Stomach (tissue), 9 donors: Measurements from ENCODE around the gene PKP1. TPM values are rescaled to one million over a fixed set of nuclear protein-coding genes. Genes with fewer than 3 reads are reported as not detected.
A peak's percentile ranks its signal among the peaks of the same experiment; 100 is the strongest.

ENCODE experiments used
- DNase-seq, 2 donors: peaks; one replicate each; pipeline versions ENCODE4 v3.0.0 to v3.0.0-alpha.2; 2013 to 2019
- H3K27ac ChIP-seq, 5 donors: fragments of 200-600 bp in 4 of 5; sonication (generic) in 4 of 5; one replicate each; pipeline ENCODE4 v1.5.1; 2013 to 2019; ENCODE audit warnings: mild to moderate bottlenecking in 1 of 5, moderate library complexity in 1 of 5
- H3K27me3 ChIP-seq, 3 donors: fragments of 200-600 bp; sonication (generic); one replicate each; pipeline ENCODE4 v1.5.1; 2017 to 2019; ENCODE audit warnings: mixed run types in 1 of 3
- H3K36me3 ChIP-seq, 4 donors: fragments of 200-600 bp; sonication (generic); 1 replicate in 3 of 4; 2 replicates in 1 of 4; pipeline ENCODE4 v1.5.1; 2016 to 2019
- H3K4me1 ChIP-seq, 4 donors: fragments of 200-600 bp; sonication (generic); one replicate each; pipeline ENCODE4 v1.5.1; 2016 to 2019
- H3K4me3 ChIP-seq, 4 donors: fragments of 200-600 bp; sonication (generic) in 3 of 4; one replicate each; pipeline ENCODE4 v1.5.1; 2016 to 2019; ENCODE audit warnings: mild to moderate bottlenecking in 1 of 4
- H3K9me3 ChIP-seq, 4 donors: fragments of 200-600 bp; sonication (generic); one replicate each; pipeline ENCODE4 v1.5.1; 2016 to 2019
- EP300 ChIP-seq: sonication (generic); formaldehyde crosslinking; IDR thresholded peaks from one replicate; pipeline ENCODE4 v1.6.1; 2017; ENCODE audit warnings: antibody characterized with exemption
- POLR2A ChIP-seq, 4 donors: fragments of 450-650 bp; IDR thresholded peaks; one replicate each; pipeline ENCODE4 v1.6.1; 2016; ENCODE audit warnings: antibody characterized with exemption in 4 of 4, control low read depth in 2 of 4, mild to moderate bottlenecking in 1 of 4, moderate library complexity in 1 of 4
- POLR2AphosphoS5 ChIP-seq, 3 donors: sonication (generic); formaldehyde crosslinking; IDR thresholded peaks; one replicate each; pipeline ENCODE4 v1.6.1; 2016; ENCODE audit warnings: antibody characterized with exemption in 3 of 3
- WGBS, 5 donors: extraction: QIAGEN DNeasy Blood & Tissue Kit in 3 of 5; methylation state at CpG; one replicate each; pipeline versions ENCODE4 v1.1.5 to v1.1.7; 2013 to 2018; 5-methylcytosine and 5-hydroxymethylcytosine counted together
- intact Hi-C: fragments of 100-400 bp; cut with DNase I; formaldehyde crosslinking; loops from one replicate; pipeline ENCODE4 v1.15.1; 2023; ENCODE audit warnings: low total_unique reads
- polyA plus RNA-seq, 3 donors: library from polyadenylated mRNA; stranded (reverse); fragments of 200-250 nt; gene quantifications; one replicate each; pipeline ENCODE4 v1.2.3, GENCODE V29; 2013
- total RNA-seq, 5 donors: library from RNA; depleted of rRNA; stranded (reverse); fragments of >200 nt; gene quantifications; one replicate each; pipeline versions ENCODE4 v1.1.0 to v1.2.3, GENCODE V29; 2014 to 2016
- TF ChIP-seq, protein P1 (sequence below), 7 experiments: fragments of 450-650 bp in 4 of 7; fragments of 200-600 bp in 3 of 7; sonication (generic) in 3 of 7; IDR thresholded peaks; one replicate each; pipeline ENCODE4 v1.5.1; 2016 to 2019; ENCODE audit warnings: antibody characterized with exemption in 7 of 7, control low read depth in 2 of 7, mild to moderate bottlenecking in 1 of 7
- donor health status: healthy with polysubstance abuse.
- donor health status: Bipolar disorder and iron deficiency.
- donor health status: healthy.

Gene PKP1
- total and polyA plus RNA-seq, 8 donors, result under 0.01 to 42.2 (median 0.40) TPM; not detected in 2

DNA sequence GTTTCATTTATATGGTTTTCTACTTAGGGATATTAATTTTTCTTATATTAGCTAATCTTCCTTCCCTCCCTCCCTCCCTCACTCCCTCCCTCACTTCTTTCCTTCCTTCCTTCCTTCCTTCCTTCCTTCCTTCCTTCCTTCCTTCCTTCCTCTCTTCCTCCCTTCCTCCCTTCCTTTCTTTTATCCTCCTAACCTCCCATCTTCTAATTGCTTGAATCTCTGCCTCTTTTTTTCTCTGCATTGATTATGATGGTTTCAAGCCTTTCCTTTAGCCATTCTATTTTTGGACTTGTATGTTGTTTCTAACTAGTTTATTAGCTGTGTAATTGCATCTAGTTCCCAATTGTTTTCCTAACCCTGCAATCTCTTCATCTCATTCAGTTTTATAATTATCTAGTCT lies 17.0 kb upstream of the PKP1 start:
- intact Hi-C loops, result no loop called here
- DNase-seq, result no peak

DNA sequence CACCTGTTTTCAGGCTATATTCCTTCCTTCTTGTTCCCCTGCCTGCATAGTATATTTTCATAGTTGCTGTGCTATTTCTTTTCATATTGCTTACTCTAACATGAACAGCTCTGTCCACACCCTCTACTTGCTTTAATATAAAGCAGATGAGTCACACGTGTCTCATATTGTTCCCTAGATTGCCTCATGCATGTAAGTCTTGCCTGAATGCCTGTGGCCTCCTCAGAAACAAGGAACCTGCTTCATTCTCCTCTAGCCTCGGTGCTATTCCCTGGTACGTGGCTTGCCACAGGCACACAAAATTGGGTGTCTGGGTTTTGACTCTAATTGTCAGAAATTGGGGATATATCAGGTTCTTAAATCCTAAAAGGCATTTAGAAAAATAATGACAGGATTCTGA lies 16.5 kb upstream of the PKP1 start:
- H3K27ac ChIP-seq, result no peak overlapping the region
- no peaks in the 10 kb centered on the region for H3K4me1 ChIP-seq
- TF ChIP-seq, protein P1, sequence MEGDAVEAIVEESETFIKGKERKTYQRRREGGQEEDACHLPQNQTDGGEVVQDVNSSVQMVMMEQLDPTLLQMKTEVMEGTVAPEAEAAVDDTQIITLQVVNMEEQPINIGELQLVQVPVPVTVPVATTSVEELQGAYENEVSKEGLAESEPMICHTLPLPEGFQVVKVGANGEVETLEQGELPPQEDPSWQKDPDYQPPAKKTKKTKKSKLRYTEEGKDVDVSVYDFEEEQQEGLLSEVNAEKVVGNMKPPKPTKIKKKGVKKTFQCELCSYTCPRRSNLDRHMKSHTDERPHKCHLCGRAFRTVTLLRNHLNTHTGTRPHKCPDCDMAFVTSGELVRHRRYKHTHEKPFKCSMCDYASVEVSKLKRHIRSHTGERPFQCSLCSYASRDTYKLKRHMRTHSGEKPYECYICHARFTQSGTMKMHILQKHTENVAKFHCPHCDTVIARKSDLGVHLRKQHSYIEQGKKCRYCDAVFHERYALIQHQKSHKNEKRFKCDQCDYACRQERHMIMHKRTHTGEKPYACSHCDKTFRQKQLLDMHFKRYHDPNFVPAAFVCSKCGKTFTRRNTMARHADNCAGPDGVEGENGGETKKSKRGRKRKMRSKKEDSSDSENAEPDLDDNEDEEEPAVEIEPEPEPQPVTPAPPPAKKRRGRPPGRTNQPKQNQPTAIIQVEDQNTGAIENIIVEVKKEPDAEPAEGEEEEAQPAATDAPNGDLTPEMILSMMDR (IDR thresholded peaks at IDR 0.05), result no peak
- TF ChIP-seq POLR2AphosphoS5 (IDR thresholded peaks at IDR 0.05), result no peak
- no peak overlapping the region for H3K4me3 ChIP-seq
- peak in 1 of 2 donors; percentile 22 for DNase-seq
- no peaks in the 10 kb centered on the region for H3K9me3 ChIP-seq
- WGBS, 5 donors, result 51 to 62% (median 53%) methylated on average over 3 of the region's 3 CpGs
- intact Hi-C loops, result no loop called here
- peaks cover 0 to 50% (median 0%) of the 10 kb centered on the region in 3 donors for H3K27me3 ChIP-seq
- H3K36me3 ChIP-seq, result no peaks in the 10 kb centered on the region

More for the DNA sequence above, 17.0 kb upstream of the PKP1 start:
- TF ChIP-seq POLR2A (IDR thresholded peaks at IDR 0.05) (no peak), EP300 (no peak), POLR2AphosphoS5 (IDR thresholded peaks at IDR 0.05) (no peak)
- TF ChIP-seq, protein P1 (IDR thresholded peaks at IDR 0.05), result no peak
- no peaks in the 10 kb centered on the region for H3K36me3 ChIP-seq
- peaks cover 0 to 55% (median 0%) of the 10 kb centered on the region in 3 donors for H3K27me3 ChIP-seq
- no peak overlapping the region for H3K4me3 ChIP-seq
- H3K27ac ChIP-seq, result no peak overlapping the region
- no peaks in the 10 kb centered on the region for H3K9me3 ChIP-seq
- no peaks in the 10 kb centered on the region for H3K4me1 ChIP-seq

DNA sequence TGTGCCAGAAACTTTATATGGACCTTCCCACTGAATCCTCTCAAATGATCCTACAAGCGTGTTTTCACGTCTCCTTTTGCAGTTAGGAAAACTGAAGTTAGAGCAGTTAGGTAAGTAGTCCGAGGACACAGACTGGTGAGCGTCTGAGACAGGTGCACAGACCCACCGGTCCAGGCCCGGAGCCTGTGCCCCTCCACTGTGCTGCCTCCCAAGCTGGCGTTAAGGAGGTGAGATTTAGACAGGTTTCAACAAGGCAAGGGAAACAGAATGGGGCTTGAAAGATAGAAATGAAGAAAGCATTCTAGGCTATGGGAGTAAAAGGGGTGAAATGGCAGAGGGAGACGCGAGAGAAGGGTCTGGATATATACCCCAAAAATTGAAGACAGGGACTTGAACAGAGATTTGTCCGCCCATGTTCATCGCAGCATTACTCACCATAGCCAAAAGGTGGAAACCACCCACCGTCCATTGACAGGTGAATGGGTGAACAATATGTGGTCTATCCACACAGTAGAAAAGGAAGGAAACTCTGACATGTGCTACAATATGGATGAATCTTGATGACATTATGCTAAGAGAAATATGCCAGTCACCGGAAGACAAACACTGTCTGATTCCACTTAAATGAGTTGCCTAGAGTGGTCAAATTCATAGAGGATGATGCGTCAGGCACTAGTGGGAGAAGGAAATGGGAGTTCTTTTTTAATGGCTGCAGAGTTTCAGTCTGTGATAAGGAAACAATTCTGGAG lies 15.7 kb upstream of the PKP1 start:
- Histone ChIP-seq H3K27ac (no peak overlapping the region), H3K36me3 (no peaks in the 10 kb centered on the region), H3K27me3 (peaks cover 0 to 46% (median 0%) of the 10 kb centered on the region in 3 donors), H3K9me3 (no peaks in the 10 kb centered on the region), H3K4me3 (no peak overlapping the region), H3K4me1 (no peaks in the 10 kb centered on the region)
- WGBS, 5 donors, result 81 to 89% (median 86%) methylated on average over 14 of the region's 14 CpGs
- TF ChIP-seq EP300 (no peak), POLR2AphosphoS5 (IDR thresholded peaks at IDR 0.05) (no peak), POLR2A (IDR thresholded peaks at IDR 0.05) (no peak)
- TF ChIP-seq, protein P1 (IDR thresholded peaks at IDR 0.05), result no peak
- peak in 1 of 2 donors; percentile 8 for DNase-seq
- intact Hi-C loops, result no loop called here

DNA sequence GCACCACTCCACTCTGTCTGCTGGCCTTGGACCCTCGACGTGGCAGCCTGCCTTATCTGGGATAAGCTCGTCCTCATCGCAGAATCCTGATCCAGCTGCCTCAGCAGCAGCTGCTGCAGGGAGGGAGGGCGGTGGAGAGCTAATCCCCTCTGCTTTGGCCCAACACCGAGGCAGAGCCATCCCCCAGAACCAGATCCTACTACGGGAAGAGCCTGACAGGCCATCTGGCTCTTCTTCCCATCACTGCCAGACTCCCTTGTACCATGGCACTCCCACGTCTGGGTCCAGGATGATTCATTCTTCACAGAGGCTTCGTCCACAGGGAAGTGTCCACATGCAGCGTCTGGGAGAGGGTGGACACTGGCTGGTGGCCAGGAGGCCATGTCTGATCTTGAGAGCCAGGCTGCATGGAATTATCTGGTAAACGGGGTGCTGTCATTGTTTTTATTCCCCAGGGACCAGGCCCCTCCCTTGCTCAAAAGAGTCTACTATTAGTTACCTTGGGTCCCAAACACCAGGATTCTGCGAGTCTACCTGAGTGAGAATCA lies 14.6 kb upstream of the PKP1 start:
- H3K36me3 ChIP-seq, result no peaks in the 10 kb centered on the region
- H3K4me3 ChIP-seq, result no peak overlapping the region
- H3K4me1 ChIP-seq, result no peaks in the 10 kb centered on the region
- no peaks in the 10 kb centered on the region for H3K9me3 ChIP-seq
- no peak overlapping the region for H3K27ac ChIP-seq
- no peak for TF ChIP-seq EP300
- TF ChIP-seq, protein P1 (IDR thresholded peaks at IDR 0.05), result no peak
- TF ChIP-seq POLR2AphosphoS5 (IDR thresholded peaks at IDR 0.05), result no peak
- TF ChIP-seq POLR2A (IDR thresholded peaks at IDR 0.05), result no peak
- intact Hi-C loops, result no loop called here
- peaks cover 0 to 43% (median 0%) of the 10 kb centered on the region in 3 donors for H3K27me3 ChIP-seq
- peak; percentile 57 to 76 for DNase-seq
- 23 to 35% (median 29%) methylated on average over 7 to 12 of the region's 12 CpGs for WGBS, 5 donors
